ENCODE results near the gene PCNX2.
"Not testable (repeated sequence)": the region's sequence is repeated elsewhere in the genome, so short reads cannot be mapped to it uniquely, and the experiment has no call there.

The PCNX2 gene

GRCh38 chr1:233109096-233109495 is 186.4 kb downstream of the PCNX2 start:
- H3K9me3 ChIP-seq (ENCODE audit: insufficient read depth, low read length): no peaks in the 10 kb centered on the region
- H3K9me2 ChIP-seq (replicated peaks; ENCODE audit: insufficient read depth, low read length): no peaks in the 10 kb centered on the region
- no peak overlapping the region for H3K27ac ChIP-seq (ENCODE audit: low read depth, low read length)
- no peaks in the 10 kb centered on the region for H3K79me2 ChIP-seq (ENCODE audit: insufficient read depth, low read length)
- H4K20me1 ChIP-seq (ENCODE audit: low read depth, low read length): no peaks in the 10 kb centered on the region
- no peaks in the 10 kb centered on the region for H3K27me3 ChIP-seq (ENCODE audit: low read length)
- no peaks in the 10 kb centered on the region for H3K36me3 ChIP-seq (ENCODE audit: low read length)
- H2AFZ ChIP-seq (ENCODE audit: low read depth, low read length, severe bottlenecking): no peak overlapping the region
- no peak overlapping the region for H3K4me2 ChIP-seq (ENCODE audit: low read depth, low read length, poor library complexity, severe bottlenecking)
- no peak overlapping the region for H3K4me3 ChIP-seq (ENCODE audit: insufficient read depth, low read length, poor library complexity, severe bottlenecking)
- H3K9ac ChIP-seq (ENCODE audit: low read length): no peak overlapping the region
- no peak for TF ChIP-seq EZH2phosphoT487 (conservative IDR thresholded peaks at IDR 0.05; ENCODE audit: low read length)
- TF ChIP-seq, protein P1, sequence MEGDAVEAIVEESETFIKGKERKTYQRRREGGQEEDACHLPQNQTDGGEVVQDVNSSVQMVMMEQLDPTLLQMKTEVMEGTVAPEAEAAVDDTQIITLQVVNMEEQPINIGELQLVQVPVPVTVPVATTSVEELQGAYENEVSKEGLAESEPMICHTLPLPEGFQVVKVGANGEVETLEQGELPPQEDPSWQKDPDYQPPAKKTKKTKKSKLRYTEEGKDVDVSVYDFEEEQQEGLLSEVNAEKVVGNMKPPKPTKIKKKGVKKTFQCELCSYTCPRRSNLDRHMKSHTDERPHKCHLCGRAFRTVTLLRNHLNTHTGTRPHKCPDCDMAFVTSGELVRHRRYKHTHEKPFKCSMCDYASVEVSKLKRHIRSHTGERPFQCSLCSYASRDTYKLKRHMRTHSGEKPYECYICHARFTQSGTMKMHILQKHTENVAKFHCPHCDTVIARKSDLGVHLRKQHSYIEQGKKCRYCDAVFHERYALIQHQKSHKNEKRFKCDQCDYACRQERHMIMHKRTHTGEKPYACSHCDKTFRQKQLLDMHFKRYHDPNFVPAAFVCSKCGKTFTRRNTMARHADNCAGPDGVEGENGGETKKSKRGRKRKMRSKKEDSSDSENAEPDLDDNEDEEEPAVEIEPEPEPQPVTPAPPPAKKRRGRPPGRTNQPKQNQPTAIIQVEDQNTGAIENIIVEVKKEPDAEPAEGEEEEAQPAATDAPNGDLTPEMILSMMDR (IDR thresholded peaks at IDR 0.05; ENCODE audit: insufficient read depth, low read length, poor library complexity, severe bottlenecking): no peak
- H3F3A ChIP-seq (ENCODE audit: insufficient read depth): no peaks in the 10 kb centered on the region

- H3K79me2 ChIP-seq (ENCODE audit: insufficient read depth, low read length); H3K9me2 ChIP-seq (replicated peaks; ENCODE audit: insufficient read depth, low read length); H3K4me2 ChIP-seq (ENCODE audit: low read depth, low read length, poor library complexity, severe bottlenecking); H2AFZ ChIP-seq (ENCODE audit: low read depth, low read length, severe bottlenecking); H3K9ac ChIP-seq (ENCODE audit: low read length); H3K4me3 ChIP-seq (ENCODE audit: insufficient read depth, low read length, poor library complexity, severe bottlenecking); H3K9me3 ChIP-seq (ENCODE audit: insufficient read depth, low read length); H4K20me1 ChIP-seq (ENCODE audit: low read depth, low read length); H3F3A ChIP-seq (ENCODE audit: insufficient read depth); H3K36me3 ChIP-seq (ENCODE audit: low read length); H3K27me3 ChIP-seq (ENCODE audit: low read length); H3K27ac ChIP-seq (ENCODE audit: low read depth, low read length): not testable (repeated sequence)
Observed at GRCh38 chr1:233107716-233108130, 187.8 kb downstream of the PCNX2 start.

GRCh38 chr1:233107130-233107660 is 188.3 kb downstream of the PCNX2 start:
- no peak overlapping the region for H3K27ac ChIP-seq (ENCODE audit: low read depth, low read length)
- H3F3A ChIP-seq (ENCODE audit: insufficient read depth): no peaks in the 10 kb centered on the region
- no peak for TF ChIP-seq EZH2phosphoT487 (conservative IDR thresholded peaks at IDR 0.05; ENCODE audit: low read length)
- TF ChIP-seq, protein P1 (IDR thresholded peaks at IDR 0.05; ENCODE audit: insufficient read depth, low read length, poor library complexity, severe bottlenecking): no peak
- no peaks in the 10 kb centered on the region for H3K79me2 ChIP-seq (ENCODE audit: insufficient read depth, low read length)
- H4K20me1 ChIP-seq (ENCODE audit: low read depth, low read length): no peaks in the 10 kb centered on the region
- no peak overlapping the region for H2AFZ ChIP-seq (ENCODE audit: low read depth, low read length, severe bottlenecking)
- no peaks in the 10 kb centered on the region for H3K9me2 ChIP-seq (replicated peaks; ENCODE audit: insufficient read depth, low read length)
- H3K9ac ChIP-seq (ENCODE audit: low read length): no peak overlapping the region
- H3K36me3 ChIP-seq (ENCODE audit: low read length): no peaks in the 10 kb centered on the region
- H3K9me3 ChIP-seq (ENCODE audit: insufficient read depth, low read length): 0 out of 2 replicates have a peak, but pooled peaks cover 4% of the 10 kb centered on the region
- H3K4me3 ChIP-seq (ENCODE audit: insufficient read depth, low read length, poor library complexity, severe bottlenecking): no peak overlapping the region
- no peak overlapping the region for H3K4me2 ChIP-seq (ENCODE audit: low read depth, low read length, poor library complexity, severe bottlenecking)
- H3K27me3 ChIP-seq (ENCODE audit: low read length): no peaks in the 10 kb centered on the region

DNA sequence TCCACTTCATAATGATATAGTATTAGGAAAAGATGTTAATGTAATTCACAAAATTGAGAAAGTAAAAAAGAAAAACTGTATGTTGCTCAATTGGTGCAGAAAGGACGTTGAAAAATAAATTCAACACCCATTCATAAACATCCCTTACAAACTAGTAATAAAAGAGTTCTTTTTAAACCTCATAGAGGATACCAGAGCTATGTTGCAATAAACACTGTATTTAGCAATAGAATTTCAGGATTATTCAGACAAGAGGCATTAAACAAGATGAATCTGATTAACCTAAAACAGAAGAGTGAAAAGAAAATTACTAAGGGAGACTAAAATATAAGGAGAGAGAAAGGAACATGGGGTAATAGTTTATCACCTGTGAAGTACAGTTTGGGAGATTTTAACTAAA is 190.3 kb downstream of the PCNX2 start:
- Histone ChIP-seq H3K36me3 (ENCODE audit: low read length) (no peaks in the 10 kb centered on the region), H4K20me1 (ENCODE audit: low read depth, low read length) (no peaks in the 10 kb centered on the region), H3K4me2 (ENCODE audit: low read depth, low read length, poor library complexity, severe bottlenecking) (no peak overlapping the region), H2AFZ (ENCODE audit: low read depth, low read length, severe bottlenecking) (no peak overlapping the region), H3K9me2 (replicated peaks; ENCODE audit: insufficient read depth, low read length) (no peaks in the 10 kb centered on the region), H3K27me3 (ENCODE audit: low read length) (no peaks in the 10 kb centered on the region), H3K9me3 (ENCODE audit: insufficient read depth, low read length) (0 out of 2 replicates have a peak, but pooled peaks cover 4% of the 10 kb centered on the region), H3K9ac (ENCODE audit: low read length) (no peak overlapping the region), H3K79me2 (ENCODE audit: insufficient read depth, low read length) (no peaks in the 10 kb centered on the region), H3K4me3 (ENCODE audit: insufficient read depth, low read length, poor library complexity, severe bottlenecking) (no peak overlapping the region), H3F3A (ENCODE audit: insufficient read depth) (no peaks in the 10 kb centered on the region), H3K27ac (ENCODE audit: low read depth, low read length) (no peak overlapping the region)
- TF ChIP-seq, protein P1 (IDR thresholded peaks at IDR 0.05; ENCODE audit: insufficient read depth, low read length, poor library complexity, severe bottlenecking): no peak
- TF ChIP-seq EZH2phosphoT487 (conservative IDR thresholded peaks at IDR 0.05; ENCODE audit: low read length): no peak
